RWPE1 (cell line): ENCODE results near the gene MIAT.

Source experiments
- CTCF ChIA-PET: fragments of 350-600 bp; sonication (Branson Sonifier 250); formaldehyde crosslinking; extraction: SDS; loops from one replicate; lab custom pipeline; 2021; lab: Yijun Ruan, JAX
- POLR2A ChIA-PET: fragments of 400-600 bp; formaldehyde crosslinking; extraction: SDS; loops from one replicate; lab custom pipeline; 2020; ENCODE audit warnings: antibody characterized with exemption; ENCODE audit not compliant: low non-redundant PET; lab: Yijun Ruan, JAX
- DNase-seq: peaks from one replicate; pipeline ENCODE4 v3.0.0; 2012; ENCODE audit warnings: low spot score
- H3K27ac ChIP-seq: fragments of 450-650 bp; 2 replicates; pipeline ENCODE4 v1.5.1; 2017
- CTCF ChIP-seq: fragments of 450-650 bp; conservative IDR thresholded peaks from 2 replicates; pipeline ENCODE4 v1.5.1; 2017; ENCODE audit warnings: low read depth, mild to moderate bottlenecking

The MIAT gene

DNA sequence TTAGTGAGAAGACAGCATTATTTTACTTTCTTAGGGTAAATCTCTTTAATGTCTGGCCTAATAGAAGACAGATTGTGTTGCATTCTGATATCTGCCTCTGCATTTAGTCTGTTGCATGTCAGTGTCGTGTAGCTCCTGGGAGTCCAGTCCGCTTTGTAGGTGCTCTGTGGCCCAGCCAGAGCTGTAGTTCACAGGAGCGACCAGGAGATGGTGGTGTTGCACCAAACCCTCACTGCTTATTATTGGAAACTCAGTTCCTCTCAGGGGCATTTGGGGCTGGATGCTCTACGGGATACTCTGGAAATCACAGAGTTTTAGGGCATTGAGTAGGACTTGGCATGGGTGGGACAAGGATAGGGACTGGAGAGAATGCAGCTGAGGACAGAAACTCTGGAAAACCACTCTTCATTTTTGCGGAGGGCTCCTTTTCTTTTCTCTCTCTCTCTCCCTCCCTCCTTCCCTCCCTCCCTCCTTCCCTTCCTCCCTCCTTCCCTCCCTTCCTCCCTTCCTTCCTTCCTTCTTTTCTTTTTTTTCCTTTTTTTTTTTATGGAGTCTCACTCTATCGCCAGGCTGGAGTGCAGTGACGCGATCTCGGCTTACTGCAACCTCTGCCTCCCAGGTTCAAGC lies 21.7 kb downstream of the MIAT start:
- POLR2A ChIA-PET, result no interaction called here
- CTCF ChIA-PET, result no interaction called here
- peak; percentile 59 for DNase-seq
- TF ChIP-seq CTCF, result peak; percentile 92
- no peak overlapping the region for H3K27ac ChIP-seq

GRCh38 chr22:26680485-26680884 lies 23.1 kb downstream of the MIAT start:
- no peak for TF ChIP-seq CTCF
- no peak for DNase-seq
- POLR2A ChIA-PET, result no interaction called here
- CTCF ChIA-PET, result interaction anchor here (0.7 kb wide), 1 partner anchor 1494 kb away, joined by 3 read pairs; no protein-coding TSS in a partner anchor
- no peak overlapping the region for H3K27ac ChIP-seq

DNA sequence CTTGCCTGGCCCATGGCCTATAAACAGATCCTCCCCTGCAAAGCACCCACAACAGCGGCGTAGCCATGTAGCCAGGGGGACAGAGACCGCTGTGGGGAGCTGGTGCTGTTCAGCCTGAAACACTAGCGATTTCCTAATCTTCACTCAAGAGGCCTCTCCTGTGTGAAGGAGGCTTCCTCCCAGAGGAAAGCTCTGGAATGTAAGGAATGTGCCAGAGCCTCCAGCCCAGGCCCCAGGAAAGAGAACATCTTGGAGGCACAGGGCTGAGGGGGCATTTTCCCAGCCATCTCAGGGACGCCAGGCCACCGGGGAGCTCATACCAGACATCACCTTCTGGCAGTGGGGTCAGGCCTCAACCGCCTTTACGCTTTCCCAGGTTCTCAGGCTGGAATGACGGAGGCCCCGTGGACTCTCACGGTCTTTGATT lies 24.0 kb downstream of the MIAT start:
- peak overlapping the region; percentile 12 for H3K27ac ChIP-seq
- no peak for TF ChIP-seq CTCF
- ChIA-PET CTCF (interaction anchor here (0.7 kb wide), 1 partner anchor 1277 kb away, joined by 3 read pairs; no protein-coding TSS in a partner anchor), POLR2A (no interaction called here)
- DNase-seq, result no peak

DNA sequence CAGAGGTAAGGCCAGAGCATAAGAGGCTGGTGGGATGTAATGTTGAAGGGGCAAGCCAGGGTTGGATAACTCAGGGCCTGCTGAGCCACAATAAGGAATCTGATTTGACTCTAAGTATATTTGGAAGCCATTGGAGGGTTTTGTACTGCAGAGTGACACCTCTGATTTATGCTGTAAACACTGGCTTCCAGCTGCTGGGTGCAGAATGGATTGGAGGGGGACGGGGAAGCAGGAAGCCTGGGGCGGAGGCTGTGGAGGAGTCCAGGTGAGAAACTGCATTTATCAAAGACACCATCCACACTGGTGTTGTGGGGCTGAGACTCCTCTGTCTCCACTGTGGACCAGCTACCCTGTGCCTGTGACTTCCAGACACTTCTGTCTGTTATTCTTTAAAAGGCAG lies 26.8 kb downstream of the MIAT start:
- no peak overlapping the region; the same call in 1 of the 2 replicates for H3K27ac ChIP-seq
- ChIA-PET CTCF (no interaction called here), POLR2A (no interaction called here)
- DNase-seq, result no peak
- TF ChIP-seq CTCF, result no peak

DNA sequence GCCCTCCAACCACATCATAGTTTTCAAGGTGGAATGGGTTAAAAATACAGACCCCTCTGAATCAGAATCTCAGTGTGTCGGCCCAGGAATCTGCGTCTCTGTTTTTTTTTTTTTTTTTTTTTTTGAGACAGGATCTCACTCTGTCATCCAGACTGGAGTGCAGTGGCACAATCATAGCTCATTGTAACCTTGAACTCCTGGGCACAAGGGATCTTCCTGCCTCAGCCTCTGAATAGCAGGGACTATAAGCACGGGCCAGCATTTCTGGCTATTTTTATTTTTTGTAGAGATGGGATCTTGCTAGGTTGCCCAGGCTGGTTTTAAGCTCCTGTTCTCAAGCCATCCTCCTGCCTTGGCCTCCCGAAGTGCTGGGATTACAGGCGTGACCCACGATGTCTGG lies 28.2 kb downstream of the MIAT start:
- TF ChIP-seq CTCF, result no peak
- CTCF ChIA-PET, result no interaction called here
- no peak overlapping the region for H3K27ac ChIP-seq
- POLR2A ChIA-PET, result no interaction called here
- DNase-seq, result no peak

GRCh38 chr22:26687439-26687838 lies 30.1 kb downstream of the MIAT start:
- POLR2A ChIA-PET, result no interaction called here
- TF ChIP-seq CTCF, result no peak
- DNase-seq, result no peak
- no peak overlapping the region for H3K27ac ChIP-seq
- CTCF ChIA-PET, result no interaction called here
